Measurements from ENCODE around the gene SLC16A7. TPM values are rescaled to one million over a fixed set of nuclear protein-coding genes. Genes with fewer than 3 reads are reported as not detected.

The SLC16A7 gene
- total and polyA plus RNA-seq, 2 of the 8 experiments (the other 6 are each of a cell fraction or from before 2014, with no cell fraction given) = 0.74 to 4.3 TPM

- TF ChIP-seq SAP30 (IDR thresholded peaks at IDR 0.05; ENCODE audit: insufficient read depth, insufficient replicate concordance, low read length) (no peak), TCF12 (IDR thresholded peaks at IDR 0.05; ENCODE audit: low read depth, low read length) (no peak)
- TF ChIP-seq, protein P1, sequence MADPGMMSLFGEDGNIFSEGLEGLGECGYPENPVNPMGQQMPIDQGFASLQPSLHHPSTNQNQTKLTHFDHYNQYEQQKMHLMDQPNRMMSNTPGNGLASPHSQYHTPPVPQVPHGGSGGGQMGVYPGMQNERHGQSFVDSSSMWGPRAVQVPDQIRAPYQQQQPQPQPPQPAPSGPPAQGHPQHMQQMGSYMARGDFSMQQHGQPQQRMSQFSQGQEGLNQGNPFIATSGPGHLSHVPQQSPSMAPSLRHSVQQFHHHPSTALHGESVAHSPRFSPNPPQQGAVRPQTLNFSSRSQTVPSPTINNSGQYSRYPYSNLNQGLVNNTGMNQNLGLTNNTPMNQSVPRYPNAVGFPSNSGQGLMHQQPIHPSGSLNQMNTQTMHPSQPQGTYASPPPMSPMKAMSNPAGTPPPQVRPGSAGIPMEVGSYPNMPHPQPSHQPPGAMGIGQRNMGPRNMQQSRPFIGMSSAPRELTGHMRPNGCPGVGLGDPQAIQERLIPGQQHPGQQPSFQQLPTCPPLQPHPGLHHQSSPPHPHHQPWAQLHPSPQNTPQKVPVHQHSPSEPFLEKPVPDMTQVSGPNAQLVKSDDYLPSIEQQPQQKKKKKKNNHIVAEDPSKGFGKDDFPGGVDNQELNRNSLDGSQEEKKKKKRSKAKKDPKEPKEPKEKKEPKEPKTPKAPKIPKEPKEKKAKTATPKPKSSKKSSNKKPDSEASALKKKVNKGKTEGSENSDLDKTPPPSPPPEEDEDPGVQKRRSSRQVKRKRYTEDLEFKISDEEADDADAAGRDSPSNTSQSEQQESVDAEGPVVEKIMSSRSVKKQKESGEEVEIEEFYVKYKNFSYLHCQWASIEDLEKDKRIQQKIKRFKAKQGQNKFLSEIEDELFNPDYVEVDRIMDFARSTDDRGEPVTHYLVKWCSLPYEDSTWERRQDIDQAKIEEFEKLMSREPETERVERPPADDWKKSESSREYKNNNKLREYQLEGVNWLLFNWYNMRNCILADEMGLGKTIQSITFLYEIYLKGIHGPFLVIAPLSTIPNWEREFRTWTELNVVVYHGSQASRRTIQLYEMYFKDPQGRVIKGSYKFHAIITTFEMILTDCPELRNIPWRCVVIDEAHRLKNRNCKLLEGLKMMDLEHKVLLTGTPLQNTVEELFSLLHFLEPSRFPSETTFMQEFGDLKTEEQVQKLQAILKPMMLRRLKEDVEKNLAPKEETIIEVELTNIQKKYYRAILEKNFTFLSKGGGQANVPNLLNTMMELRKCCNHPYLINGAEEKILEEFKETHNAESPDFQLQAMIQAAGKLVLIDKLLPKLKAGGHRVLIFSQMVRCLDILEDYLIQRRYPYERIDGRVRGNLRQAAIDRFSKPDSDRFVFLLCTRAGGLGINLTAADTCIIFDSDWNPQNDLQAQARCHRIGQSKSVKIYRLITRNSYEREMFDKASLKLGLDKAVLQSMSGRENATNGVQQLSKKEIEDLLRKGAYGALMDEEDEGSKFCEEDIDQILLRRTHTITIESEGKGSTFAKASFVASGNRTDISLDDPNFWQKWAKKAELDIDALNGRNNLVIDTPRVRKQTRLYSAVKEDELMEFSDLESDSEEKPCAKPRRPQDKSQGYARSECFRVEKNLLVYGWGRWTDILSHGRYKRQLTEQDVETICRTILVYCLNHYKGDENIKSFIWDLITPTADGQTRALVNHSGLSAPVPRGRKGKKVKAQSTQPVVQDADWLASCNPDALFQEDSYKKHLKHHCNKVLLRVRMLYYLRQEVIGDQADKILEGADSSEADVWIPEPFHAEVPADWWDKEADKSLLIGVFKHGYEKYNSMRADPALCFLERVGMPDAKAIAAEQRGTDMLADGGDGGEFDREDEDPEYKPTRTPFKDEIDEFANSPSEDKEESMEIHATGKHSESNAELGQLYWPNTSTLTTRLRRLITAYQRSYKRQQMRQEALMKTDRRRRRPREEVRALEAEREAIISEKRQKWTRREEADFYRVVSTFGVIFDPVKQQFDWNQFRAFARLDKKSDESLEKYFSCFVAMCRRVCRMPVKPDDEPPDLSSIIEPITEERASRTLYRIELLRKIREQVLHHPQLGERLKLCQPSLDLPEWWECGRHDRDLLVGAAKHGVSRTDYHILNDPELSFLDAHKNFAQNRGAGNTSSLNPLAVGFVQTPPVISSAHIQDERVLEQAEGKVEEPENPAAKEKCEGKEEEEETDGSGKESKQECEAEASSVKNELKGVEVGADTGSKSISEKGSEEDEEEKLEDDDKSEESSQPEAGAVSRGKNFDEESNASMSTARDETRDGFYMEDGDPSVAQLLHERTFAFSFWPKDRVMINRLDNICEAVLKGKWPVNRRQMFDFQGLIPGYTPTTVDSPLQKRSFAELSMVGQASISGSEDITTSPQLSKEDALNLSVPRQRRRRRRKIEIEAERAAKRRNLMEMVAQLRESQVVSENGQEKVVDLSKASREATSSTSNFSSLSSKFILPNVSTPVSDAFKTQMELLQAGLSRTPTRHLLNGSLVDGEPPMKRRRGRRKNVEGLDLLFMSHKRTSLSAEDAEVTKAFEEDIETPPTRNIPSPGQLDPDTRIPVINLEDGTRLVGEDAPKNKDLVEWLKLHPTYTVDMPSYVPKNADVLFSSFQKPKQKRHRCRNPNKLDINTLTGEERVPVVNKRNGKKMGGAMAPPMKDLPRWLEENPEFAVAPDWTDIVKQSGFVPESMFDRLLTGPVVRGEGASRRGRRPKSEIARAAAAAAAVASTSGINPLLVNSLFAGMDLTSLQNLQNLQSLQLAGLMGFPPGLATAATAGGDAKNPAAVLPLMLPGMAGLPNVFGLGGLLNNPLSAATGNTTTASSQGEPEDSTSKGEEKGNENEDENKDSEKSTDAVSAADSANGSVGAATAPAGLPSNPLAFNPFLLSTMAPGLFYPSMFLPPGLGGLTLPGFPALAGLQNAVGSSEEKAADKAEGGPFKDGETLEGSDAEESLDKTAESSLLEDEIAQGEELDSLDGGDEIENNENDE (IDR thresholded peaks at IDR 0.05; ENCODE audit: insufficient replicate concordance, low read length) = no peak
These were observed 41.9 kb downstream of the SLC16A7 start (continued) for GRCh38 chr12:59637692-59638070.

All from H1 (cell line).